Measurements from ENCODE around the gene DALRD3. TPM values are rescaled to one million over a fixed set of nuclear protein-coding genes. Genes with fewer than 3 reads are reported as not detected.

DALRD3 gene
- total and polyA plus RNA-seq, 2 of the 8 experiments (the other 6 are each of a cell fraction or from before 2014, with no cell fraction given): 30.4 to 86.5 TPM

GRCh38 chr3:49007068-49007770, 11.2 kb downstream of the DALRD3 start, which contains the start of gene WDR6 (continued):
- peak in 1 of 3 experiments; percentile 34; a peak in 2 of 4 replicates for TF ChIP-seq CTCF (IDR thresholded peaks at IDR 0.05; ENCODE audit: control extremely low read depth in 1 of 3, insufficient read depth in 1 of 3, low read depth in 1 of 3, low read length in 3 of 3)
- TF ChIP-seq NRF1 (IDR thresholded peaks at IDR 0.05; ENCODE audit: low read depth, low read length): no peak
- TF ChIP-seq USF2 (IDR thresholded peaks at IDR 0.05; ENCODE audit: low read length): peak; percentile 95
- TF ChIP-seq FOSL1 (IDR thresholded peaks at IDR 0.05; ENCODE audit: insufficient read depth, low read depth, low read length): no peak
- no peak for TF ChIP-seq SIRT6 (IDR thresholded peaks at IDR 0.05; ENCODE audit: low read length)
- TF ChIP-seq CBX5 (IDR thresholded peaks at IDR 0.05; ENCODE audit: low read depth, low read length): no peak
- no peak for TF ChIP-seq SUZ12 (IDR thresholded peaks at IDR 0.05; ENCODE audit: low read length)
- TF ChIP-seq E2F6 (IDR thresholded peaks at IDR 0.05): peak; percentile 65
- TF ChIP-seq NANOG (IDR thresholded peaks at IDR 0.05; ENCODE audit: insufficient read depth, low read depth, low read length, poor library complexity, severe bottlenecking): peak; percentile 14
- no peak for TF ChIP-seq TCF12 (IDR thresholded peaks at IDR 0.05; ENCODE audit: low read depth, low read length)
- TF ChIP-seq CREB1 (IDR thresholded peaks at IDR 0.05): peak; percentile 77
- peak; percentile 75; the same call in 1 of the 2 replicates for TF ChIP-seq GTF2F1 (IDR thresholded peaks at IDR 0.05; ENCODE audit: borderline replicate concordance, low read depth, low read length)
- peak; percentile 90 for TF ChIP-seq BRCA1 (IDR thresholded peaks at IDR 0.05; ENCODE audit: low read depth, low read length)
- peak; percentile 98 for TF ChIP-seq CHD2 (IDR thresholded peaks at IDR 0.05; ENCODE audit: low read length)
- no peak for TF ChIP-seq EP300 (IDR thresholded peaks at IDR 0.05; ENCODE audit: borderline replicate concordance in 1 of 2, low read depth in 2 of 2, low read length in 2 of 2)
- peak; percentile 32; the same call in 1 of the 2 replicates for TF ChIP-seq CHD1 (IDR thresholded peaks at IDR 0.05; ENCODE audit: low read depth, low read length)
- peak; percentile 94 for TF ChIP-seq TAF1 (IDR thresholded peaks at IDR 0.05; ENCODE audit: low read depth, low read length)
- TF ChIP-seq RNF2 (IDR thresholded peaks at IDR 0.05; ENCODE audit: borderline replicate concordance, low read depth, low read length, missing control alignments, poor library complexity, severe bottlenecking): no peak
- no peak for TF ChIP-seq SAP30 (IDR thresholded peaks at IDR 0.05; ENCODE audit: insufficient read depth, insufficient replicate concordance, low read length)
